ENCODE data around the gene LRBA.

Gene LRBA

DNA sequence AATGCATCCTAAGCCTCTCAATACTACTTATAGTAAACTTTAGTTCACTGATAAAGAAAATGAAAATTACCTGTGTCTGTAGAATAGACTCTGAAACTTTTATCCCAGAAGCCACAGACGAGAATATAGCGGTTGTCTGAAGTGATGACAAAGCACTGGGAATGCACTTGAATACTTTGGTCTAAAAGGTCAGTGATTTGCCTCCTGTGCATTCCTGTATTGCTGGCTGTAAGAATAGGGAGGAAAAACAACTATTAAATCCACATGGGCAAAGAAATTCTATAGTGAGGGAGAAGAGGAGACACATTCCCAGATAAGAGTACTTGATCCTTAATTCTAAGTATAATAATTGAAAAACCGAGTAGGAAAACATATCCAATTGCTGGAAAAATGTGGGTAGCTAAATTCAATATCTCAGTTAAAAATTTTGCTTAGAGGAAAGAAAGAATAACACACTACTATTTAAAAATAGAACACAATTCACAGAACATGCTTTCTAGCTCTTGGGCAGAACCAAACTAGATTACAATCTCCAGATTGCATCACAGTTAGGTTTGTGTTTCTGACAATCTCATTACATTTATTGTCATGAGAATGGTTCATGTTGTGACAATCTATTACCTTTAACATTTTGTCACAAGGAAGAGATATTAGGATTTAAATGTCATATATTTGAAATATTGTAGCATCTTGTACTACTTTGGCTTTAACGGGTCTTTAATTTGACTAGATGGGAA is 704.8 kb downstream of the LRBA start:
- Mint-ChIP-seq H3K9me3 (no peaks in the 10 kb centered on the region), H3K27ac (no peak overlapping the region), H3K4me3 (no peak overlapping the region), H3K27me3 (no peaks in the 10 kb centered on the region), H3K36me3 (ENCODE audit: low read depth) (peaks cover 17% of the 10 kb centered on the region), H3K4me1 (no peaks in the 10 kb centered on the region)
- no peak for ATAC-seq
- DNase-seq: no peak

DNA sequence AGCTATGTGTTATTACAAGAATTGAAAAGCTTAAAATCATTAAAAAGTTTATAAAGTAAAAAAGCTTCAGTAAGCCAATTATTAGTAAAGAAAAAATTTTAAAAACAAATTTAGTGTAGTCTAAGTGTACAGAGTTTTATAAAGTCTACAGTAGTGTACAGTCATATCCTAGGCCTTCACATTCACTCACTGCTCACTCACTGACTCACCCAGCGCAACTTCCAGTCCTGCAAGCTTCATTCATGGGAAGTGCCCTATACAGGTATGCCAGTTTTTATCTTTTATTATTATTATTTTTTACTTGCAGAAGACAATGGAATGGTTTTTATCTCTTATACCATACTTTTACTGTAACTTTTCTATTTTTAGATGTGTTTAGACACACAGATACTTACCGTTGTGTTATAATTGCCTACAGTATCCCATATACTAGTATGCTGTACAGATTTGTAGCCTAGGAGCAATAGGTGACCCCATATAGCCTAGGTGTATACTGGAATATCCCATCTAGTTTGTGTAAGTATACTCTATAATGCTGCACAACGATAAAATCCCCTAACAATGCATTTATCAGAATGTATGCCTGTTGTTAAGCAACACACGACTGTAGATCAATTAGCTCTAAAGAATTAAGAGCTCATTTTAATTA is 706.1 kb downstream of the LRBA start:
- Mint-ChIP-seq H3K4me1 (no peaks in the 10 kb centered on the region), H3K27me3 (no peaks in the 10 kb centered on the region), H3K36me3 (ENCODE audit: low read depth) (peaks cover 9% of the 10 kb centered on the region), H3K4me3 (no peak overlapping the region), H3K9me3 (no peaks in the 10 kb centered on the region), H3K27ac (no peak overlapping the region)
- DNase-seq (no peak), ATAC-seq (no peak)

- no peak overlapping the region for H3K27ac Mint-ChIP-seq
- peaks cover 8% of the 10 kb centered on the region for H3K4me1 Mint-ChIP-seq
- no peaks in the 10 kb centered on the region for H3K9me3 Mint-ChIP-seq
Measured at GRCh38 chr4:150306719-150307118, 708.4 kb downstream of the LRBA start.

DNA sequence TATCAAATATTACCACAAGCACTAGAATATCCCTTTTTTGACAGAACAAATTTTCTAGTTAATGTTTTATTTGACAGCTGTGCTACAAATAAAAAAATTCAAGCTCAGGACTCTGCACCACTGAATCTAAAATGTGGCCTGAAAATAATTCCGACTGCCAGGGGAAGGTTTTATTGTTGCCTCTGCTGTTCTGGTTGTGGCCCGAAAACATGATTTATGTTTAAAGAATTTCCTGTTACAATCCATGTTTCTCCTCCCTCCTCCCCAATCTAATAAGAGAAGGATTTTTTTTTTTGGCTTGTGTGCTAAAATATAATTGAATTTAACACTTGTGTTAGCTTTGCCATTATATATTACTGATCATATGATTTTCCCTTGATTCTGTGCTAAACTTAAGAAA is 709.1 kb downstream of the LRBA start:
- H3K36me3 Mint-ChIP-seq (ENCODE audit: low read depth): peaks cover 13% of the 10 kb centered on the region
- DNase-seq (no peak), ATAC-seq (no peak)
- H3K4me1 Mint-ChIP-seq: peaks cover 12% of the 10 kb centered on the region
- H3K27ac Mint-ChIP-seq: no peak overlapping the region
- no peaks in the 10 kb centered on the region for H3K9me3 Mint-ChIP-seq
- H3K27me3 Mint-ChIP-seq: no peaks in the 10 kb centered on the region
- no peak overlapping the region for H3K4me3 Mint-ChIP-seq

More at GRCh38 chr4:150306719-150307118, 708.4 kb downstream of the LRBA start:
- Mint-ChIP-seq H3K27me3 (no peaks in the 10 kb centered on the region), H3K36me3 (ENCODE audit: low read depth) (peaks cover 13% of the 10 kb centered on the region), H3K4me3 (no peak overlapping the region)
- ATAC-seq (no peak), DNase-seq (no peak)

- H3K27me3 Mint-ChIP-seq: no peaks in the 10 kb centered on the region
- H3K4me3 Mint-ChIP-seq: no peak overlapping the region
- ATAC-seq: peak; percentile 73
- DNase-seq: peak; percentile 25
- peaks cover 9% of the 10 kb centered on the region for H3K36me3 Mint-ChIP-seq (ENCODE audit: low read depth)
- peak overlapping the region; percentile 33 for H3K27ac Mint-ChIP-seq
- H3K9me3 Mint-ChIP-seq: no peaks in the 10 kb centered on the region
- peaks cover 13% of the 10 kb centered on the region for H3K4me1 Mint-ChIP-seq
Measured at GRCh38 chr4:150302553-150302952, 712.5 kb downstream of the LRBA start.

- no peak for DNase-seq
- Mint-ChIP-seq H3K27ac (no peak overlapping the region), H3K4me1 (peaks cover 13% of the 10 kb centered on the region), H3K36me3 (ENCODE audit: low read depth) (peaks cover 7% of the 10 kb centered on the region), H3K9me3 (no peaks in the 10 kb centered on the region), H3K27me3 (no peaks in the 10 kb centered on the region), H3K4me3 (no peak overlapping the region)
- ATAC-seq: no peak
Measured at GRCh38 chr4:150299816-150300215, 715.3 kb downstream of the LRBA start.

- Mint-ChIP-seq H3K9me3 (no peaks in the 10 kb centered on the region), H3K4me1 (peaks cover 12% of the 10 kb centered on the region)
- no peak for ATAC-seq
Measured at GRCh38 chr4:150297861-150298474, 717.1 kb downstream of the LRBA start.

DNA sequence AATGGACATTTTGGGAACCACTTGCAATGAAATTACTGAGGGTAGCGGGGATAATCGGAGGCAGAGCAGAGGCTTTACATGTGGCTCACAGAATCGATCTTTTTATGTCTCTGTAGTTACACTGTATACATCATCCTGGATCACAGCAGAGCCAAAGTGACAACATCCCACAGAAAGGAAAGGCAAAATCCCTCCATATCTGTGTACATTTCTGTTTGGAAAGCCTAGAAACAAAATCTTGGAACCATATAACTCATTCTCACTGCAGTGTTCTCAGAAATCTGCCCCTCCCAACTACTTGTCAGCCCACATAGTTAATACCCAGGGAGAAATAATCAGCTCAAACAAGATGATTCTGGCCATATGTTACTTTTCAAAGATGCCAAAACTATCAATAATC is 725.2 kb downstream of the LRBA start:
- H3K27ac Mint-ChIP-seq: no peak overlapping the region
- H3K4me1 Mint-ChIP-seq: no peaks in the 10 kb centered on the region
- H3K27me3 Mint-ChIP-seq: no peaks in the 10 kb centered on the region
- no peaks in the 10 kb centered on the region for H3K9me3 Mint-ChIP-seq
- no peak for DNase-seq
- no peak for ATAC-seq
- H3K4me3 Mint-ChIP-seq: no peak overlapping the region
- H3K36me3 Mint-ChIP-seq (ENCODE audit: low read depth): peaks cover 11% of the 10 kb centered on the region

More at GRCh38 chr4:150297861-150298474, 717.1 kb downstream of the LRBA start:
- no peaks in the 10 kb centered on the region for H3K27me3 Mint-ChIP-seq
- H3K4me3 Mint-ChIP-seq: no peak overlapping the region
- H3K36me3 Mint-ChIP-seq (ENCODE audit: low read depth): peaks cover 6% of the 10 kb centered on the region
- DNase-seq: peak; percentile 15
- H3K27ac Mint-ChIP-seq: no peak overlapping the region

DNA sequence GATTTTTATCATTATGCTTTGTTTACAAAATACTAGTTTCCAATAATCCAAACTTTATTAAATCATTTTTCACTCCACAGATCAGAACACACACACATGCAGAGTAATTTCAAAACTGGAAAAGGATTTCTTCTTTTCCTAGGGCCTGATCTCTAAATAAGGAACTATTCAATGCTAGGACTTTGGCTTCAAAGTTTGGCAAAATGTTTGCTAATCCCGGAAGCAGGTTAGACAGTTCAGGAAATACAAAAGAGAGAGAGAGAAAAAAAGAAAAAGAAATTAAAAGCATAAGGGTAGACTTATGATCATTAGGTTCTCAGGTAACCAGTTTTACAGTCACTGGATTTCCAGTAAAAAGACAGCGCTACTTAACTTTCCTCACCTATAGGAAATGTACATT is 725.9 kb downstream of the LRBA start:
- H3K27ac Mint-ChIP-seq: no peak overlapping the region
- no peaks in the 10 kb centered on the region for H3K4me1 Mint-ChIP-seq
- no peaks in the 10 kb centered on the region for H3K27me3 Mint-ChIP-seq
- no peaks in the 10 kb centered on the region for H3K9me3 Mint-ChIP-seq
- H3K36me3 Mint-ChIP-seq (ENCODE audit: low read depth): peaks cover 11% of the 10 kb centered on the region
- H3K4me3 Mint-ChIP-seq: no peak overlapping the region
- no peak for ATAC-seq
- no peak for DNase-seq

DNA sequence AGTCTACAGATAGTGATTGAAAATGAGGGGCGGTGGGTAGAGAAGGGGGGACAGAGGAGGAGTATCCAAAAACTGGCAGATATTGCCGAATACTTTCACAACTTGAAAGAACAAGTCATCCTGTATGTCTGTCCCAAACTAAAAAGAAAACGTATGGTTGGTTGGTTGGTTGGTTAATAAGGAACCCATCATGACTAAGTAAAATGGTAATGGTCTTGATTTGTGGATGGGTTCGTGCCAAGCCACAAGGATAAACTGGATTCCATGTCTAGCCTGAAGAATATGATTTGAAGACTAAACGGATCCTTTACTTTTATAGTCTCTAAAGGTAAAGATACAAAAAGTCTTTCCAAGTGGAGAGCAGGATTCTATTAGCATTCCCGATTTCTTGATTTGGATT is 728.4 kb downstream of the LRBA start:
- DNase-seq (no peak), ATAC-seq (no peak)
- Mint-ChIP-seq H3K27ac (no peak overlapping the region), H3K9me3 (no peaks in the 10 kb centered on the region), H3K4me1 (no peaks in the 10 kb centered on the region), H3K27me3 (no peaks in the 10 kb centered on the region), H3K36me3 (ENCODE audit: low read depth) (peaks cover 18% of the 10 kb centered on the region), H3K4me3 (no peak overlapping the region)

DNA sequence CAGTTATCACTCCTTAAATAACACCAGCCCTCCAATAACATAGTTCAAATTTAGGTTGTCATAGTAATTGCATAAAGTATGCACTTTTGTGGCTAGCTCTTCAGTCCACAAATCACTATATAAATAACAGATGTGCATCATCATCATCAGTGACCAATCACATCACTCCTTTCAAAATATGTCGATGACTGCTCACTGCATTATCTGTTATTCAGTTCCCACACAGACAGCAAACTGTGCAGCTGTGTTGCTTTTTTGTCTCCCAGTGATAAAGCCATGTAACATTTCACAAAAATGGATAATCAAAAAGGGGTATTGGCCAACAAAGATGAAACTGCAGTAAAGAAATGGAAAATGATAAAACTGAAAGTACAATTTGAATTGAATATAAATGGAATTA is 731.4 kb downstream of the LRBA start:
- DNase-seq: no peak
- Mint-ChIP-seq H3K9me3 (peaks cover 4% of the 10 kb centered on the region), H3K27me3 (no peaks in the 10 kb centered on the region), H3K4me1 (peaks cover 3% of the 10 kb centered on the region), H3K4me3 (no peak overlapping the region), H3K27ac (no peak overlapping the region), H3K36me3 (ENCODE audit: low read depth) (peaks cover 44% of the 10 kb centered on the region)
- ATAC-seq: no peak

DNA sequence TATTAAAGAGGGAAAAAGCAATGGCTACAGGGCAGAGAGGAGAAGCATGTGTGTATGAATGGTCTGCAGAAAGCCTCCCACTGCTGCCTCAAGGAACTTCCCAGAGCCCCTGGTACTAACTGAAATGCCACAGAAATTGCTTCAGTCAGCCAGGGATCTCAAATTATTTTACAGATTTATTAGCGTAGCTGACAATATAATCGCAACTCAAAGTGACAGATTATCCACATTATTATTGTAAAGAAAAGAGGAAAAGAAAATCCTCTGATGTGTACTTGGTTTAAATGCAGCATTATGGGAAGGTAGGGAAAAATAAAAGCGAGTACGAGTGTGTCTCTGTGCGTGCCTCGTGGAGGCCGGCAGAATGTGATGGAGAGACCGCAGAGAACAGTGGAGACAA is 734.1 kb downstream of the LRBA start:
- peaks cover 3% of the 10 kb centered on the region for H3K4me1 Mint-ChIP-seq

DNA sequence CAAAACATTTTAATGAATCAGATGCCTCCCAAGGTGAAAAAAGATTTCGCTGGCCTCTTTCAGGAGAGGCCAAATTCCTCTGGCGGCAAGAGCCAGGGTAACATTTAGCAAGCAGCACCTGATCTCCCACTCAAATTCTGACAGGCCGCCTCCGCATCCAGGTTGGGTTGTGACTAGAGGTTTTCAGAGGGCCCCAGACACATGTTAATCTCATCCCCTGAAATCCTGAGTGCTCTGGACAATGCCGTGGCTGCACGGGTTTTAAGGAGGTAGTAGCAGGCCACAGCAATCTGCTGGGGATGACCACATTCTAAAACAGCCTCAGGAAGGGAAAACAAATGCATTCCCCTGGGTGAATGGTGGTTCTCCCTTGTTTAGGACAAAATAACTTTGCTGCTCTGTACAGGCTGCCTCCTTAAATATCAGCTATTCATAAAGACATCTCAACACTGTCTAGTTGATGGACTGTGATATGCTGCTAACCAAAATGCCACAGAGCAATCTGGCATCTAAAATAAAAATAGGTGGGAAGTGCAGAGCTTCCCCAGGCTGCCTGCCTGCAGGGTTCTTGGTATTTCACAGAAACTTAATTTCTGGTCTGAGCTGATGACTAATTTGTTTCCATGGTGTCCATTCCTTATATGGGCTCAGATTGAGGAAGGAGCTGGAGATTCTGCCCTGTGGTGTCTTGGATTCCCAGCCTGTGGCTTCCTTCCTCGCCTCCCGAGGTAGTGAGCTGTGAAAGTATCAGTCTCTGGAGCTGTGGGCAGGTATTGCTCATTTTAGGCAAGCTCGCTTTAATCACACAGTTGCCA is 734.8 kb downstream of the LRBA start:
- ATAC-seq (no peak), DNase-seq (no peak)
- no peaks in the 10 kb centered on the region for H3K27me3 Mint-ChIP-seq
- H3K36me3 Mint-ChIP-seq (ENCODE audit: low read depth): peaks cover 74% of the 10 kb centered on the region
- H3K4me3 Mint-ChIP-seq: no peak overlapping the region
- H3K4me1 Mint-ChIP-seq: peaks cover 3% of the 10 kb centered on the region
- peaks cover 8% of the 10 kb centered on the region for H3K9me3 Mint-ChIP-seq
- H3K27ac Mint-ChIP-seq: no peak overlapping the region

More for the DNA sequence above, 734.1 kb downstream of the LRBA start:
- Mint-ChIP-seq H3K27me3 (no peaks in the 10 kb centered on the region), H3K9me3 (peaks cover 8% of the 10 kb centered on the region), H3K27ac (no peak overlapping the region), H3K4me3 (no peak overlapping the region), H3K36me3 (ENCODE audit: low read depth) (peaks cover 68% of the 10 kb centered on the region)
- ATAC-seq: no peak
- DNase-seq: no peak

GRCh38 chr4:150278206-150278605 is 736.9 kb downstream of the LRBA start:
- no peak overlapping the region for H3K4me3 Mint-ChIP-seq
- peaks cover 85% of the 10 kb centered on the region for H3K36me3 Mint-ChIP-seq (ENCODE audit: low read depth)
- no peaks in the 10 kb centered on the region for H3K27me3 Mint-ChIP-seq

More at GRCh38 chr4:150278206-150278605, 736.9 kb downstream of the LRBA start:
- H3K27ac Mint-ChIP-seq: no peak overlapping the region
- DNase-seq (no peak), ATAC-seq (no peak)
- peaks cover 8% of the 10 kb centered on the region for H3K9me3 Mint-ChIP-seq
- H3K4me1 Mint-ChIP-seq: peaks cover 3% of the 10 kb centered on the region
